NOMO-1 treated with DMSO at 0.1 percent for 48 hours (cell line): Measurements from ENCODE around the gene CERS6.
A peak's percentile ranks its signal among the peaks of the same experiment; 100 is the strongest.

Experiments used
- DNase-seq: peaks from one replicate; lab custom pipeline; 2025; ENCODE audit not compliant: unreplicated experiment; lab: John Stamatoyannopoulos, UW

Gene CERS6

GRCh38 chr2:168441214-168441872 lies 14.7 kb upstream of the CERS6 start:
- no peak for DNase-seq

- no peak for DNase-seq
These were observed 12.3 kb upstream of the CERS6 start for GRCh38 chr2:168443818-168444217.

- DNase-seq: no peak
These were observed 10.1 kb upstream of the CERS6 start for GRCh38 chr2:168445960-168446359.

- no peak for DNase-seq
These were observed 7.1 kb upstream of the CERS6 start for GRCh38 chr2:168448980-168449379.

GRCh38 chr2:168449419-168449818 lies 6.7 kb upstream of the CERS6 start:
- DNase-seq: no peak

- DNase-seq: no peak
These were observed 5.9 kb upstream of the CERS6 start for GRCh38 chr2:168450171-168450570.

- DNase-seq: no peak
These were observed 5.3 kb upstream of the CERS6 start for GRCh38 chr2:168450732-168451131.

GRCh38 chr2:168452781-168453180 lies 3.3 kb upstream of the CERS6 start:
- DNase-seq: no peak

GRCh38 chr2:168453404-168453803 lies 2.7 kb upstream of the CERS6 start:
- DNase-seq: no peak

- no peak for DNase-seq
These were observed 1.1 kb upstream of the CERS6 start for GRCh38 chr2:168454737-168455644.

- DNase-seq: peak; percentile 14
These were observed 583 bp downstream of the CERS6 start for GRCh38 chr2:168456521-168457189.

GRCh38 chr2:168457190-168457895 lies 1.3 kb downstream of the CERS6 start:
- DNase-seq: peak; percentile 59

- DNase-seq: no peak
These were observed 2.1 kb downstream of the CERS6 start for GRCh38 chr2:168458139-168458538.

GRCh38 chr2:168459256-168459655 lies 3.2 kb downstream of the CERS6 start:
- DNase-seq: no peak

- no peak for DNase-seq
These were observed 4.5 kb downstream of the CERS6 start for GRCh38 chr2:168460571-168460970.

- DNase-seq: no peak
These were observed 5.3 kb downstream of the CERS6 start for GRCh38 chr2:168461178-168461941.

- no peak for DNase-seq
These were observed 5.9 kb downstream of the CERS6 start for GRCh38 chr2:168461942-168462331.

- no peak for DNase-seq
These were observed 6.5 kb downstream of the CERS6 start for GRCh38 chr2:168462543-168463045.

- DNase-seq: no peak
These were observed 9.5 kb downstream of the CERS6 start for GRCh38 chr2:168465594-168465993.

- no peak for DNase-seq
These were observed 10.2 kb downstream of the CERS6 start for GRCh38 chr2:168466190-168466737.
